ENCODE data around the gene C14orf180. TPM values are rescaled to one million over a fixed set of nuclear protein-coding genes. Genes with fewer than 3 reads are reported as not detected.

C14orf180 gene
- polyA plus RNA-seq, 3 donors, result not detected

- no peak for TF ChIP-seq CTCF (IDR thresholded peaks at IDR 0.05)
- Mint-ChIP-seq H3K9me3 (peaks cover 0 to 3% (median 0%) of the 10 kb centered on the region in 7 donors), H3K27me3 (ENCODE audit: low read depth in 3 of 3) (peaks cover 5 to 22% (median 6%) of the 10 kb centered on the region in 3 donors), H3K4me1 (peaks cover 3% of the 10 kb centered on the region), H3K27ac (no peak overlapping the region), H3K4me3 (no peak overlapping the region), H3K36me3 (no peaks in the 10 kb centered on the region)
- Histone ChIP-seq H3K27me3 (ENCODE audit: control insufficient read depth in 2 of 2, insufficient read depth in 2 of 2, low read length in 2 of 2) (peaks cover 0 to 10% of the 10 kb centered on the region in 2 donors), H3K4me2 (replicated peaks; ENCODE audit: extremely low read depth, low read length, poor library complexity, severe bottlenecking) (no peak overlapping the region), H3K9me3 (replicated peaks in 1 of 2; ENCODE audit: control insufficient read depth in 1 of 2, insufficient read depth in 1 of 2, low read length in 2 of 2) (no peaks in the 10 kb centered on the region), H4K20me1 (ENCODE audit: insufficient read depth, low read length) (no peaks in the 10 kb centered on the region), H2AFZ (ENCODE audit: insufficient read depth, low read depth, low read length, poor library complexity, severe bottlenecking) (no peak overlapping the region), H3K9ac (ENCODE audit: insufficient read depth, low read length, poor library complexity, severe bottlenecking) (no peak overlapping the region), H3K4me3 (replicated peaks in 1 of 3; ENCODE audit: low read depth in 2 of 3, low read length in 3 of 3) (no peak overlapping the region), H3K4me1 (ENCODE audit: control insufficient read depth in 1 of 2, insufficient read depth in 2 of 2, low read length in 2 of 2) (no peaks in the 10 kb centered on the region), H3K27ac (ENCODE audit: low read depth in 1 of 2, low read length in 2 of 2) (no peak overlapping the region), H3K79me2 (ENCODE audit: insufficient read depth, low read length) (no peaks in the 10 kb centered on the region), H3K36me3 (replicated peaks in 1 of 2; ENCODE audit: control insufficient read depth in 1 of 2, insufficient read depth in 2 of 2, low read length in 2 of 2) (no peaks in the 10 kb centered on the region)
- no peak for DNase-seq
- WGBS (ENCODE audit: insufficient coverage), result 90% methylated on average over 9 of the region's 11 CpGs
- intact Hi-C loops (cut with micrococcal nuclease), result no loop called here
Measured at GRCh38 chr14:104568620-104569019, 10.9 kb upstream of the C14orf180 start.

GRCh38 chr14:104569435-104569834 is 10.1 kb upstream of the C14orf180 start:
- H3K4me3 Mint-ChIP-seq, result no peak overlapping the region

More at GRCh38 chr14:104569435-104569834, 10.1 kb upstream of the C14orf180 start:
- Histone ChIP-seq H2AFZ (ENCODE audit: insufficient read depth, low read depth, low read length, poor library complexity, severe bottlenecking) (no peak overlapping the region), H3K27ac (ENCODE audit: low read depth in 1 of 2, low read length in 2 of 2) (no peak overlapping the region), H3K79me2 (ENCODE audit: insufficient read depth, low read length) (no peaks in the 10 kb centered on the region), H4K20me1 (ENCODE audit: insufficient read depth, low read length) (no peaks in the 10 kb centered on the region), H3K4me2 (replicated peaks; ENCODE audit: extremely low read depth, low read length, poor library complexity, severe bottlenecking) (no peak overlapping the region), H3K4me3 (replicated peaks in 1 of 3; ENCODE audit: low read depth in 2 of 3, low read length in 3 of 3) (no peak overlapping the region), H3K4me1 (ENCODE audit: control insufficient read depth in 1 of 2, insufficient read depth in 2 of 2, low read length in 2 of 2) (no peaks in the 10 kb centered on the region), H3K36me3 (replicated peaks in 1 of 2; ENCODE audit: control insufficient read depth in 1 of 2, insufficient read depth in 2 of 2, low read length in 2 of 2) (no peaks in the 10 kb centered on the region), H3K27me3 (ENCODE audit: control insufficient read depth in 2 of 2, insufficient read depth in 2 of 2, low read length in 2 of 2) (peaks cover 0 to 3% of the 10 kb centered on the region in 2 donors), H3K9me3 (replicated peaks in 1 of 2; ENCODE audit: control insufficient read depth in 1 of 2, insufficient read depth in 1 of 2, low read length in 2 of 2) (no peaks in the 10 kb centered on the region), H3K9ac (ENCODE audit: insufficient read depth, low read length, poor library complexity, severe bottlenecking) (no peak overlapping the region)
- Mint-ChIP-seq H3K36me3 (no peaks in the 10 kb centered on the region), H3K27ac (no peak overlapping the region), H3K4me1 (no peaks in the 10 kb centered on the region), H3K27me3 (ENCODE audit: low read depth in 3 of 3) (peaks cover 2 to 14% (median 6%) of the 10 kb centered on the region in 3 donors), H3K9me3 (peaks cover 0 to 3% (median 0%) of the 10 kb centered on the region in 7 donors)
- DNase-seq, result no peak
- TF ChIP-seq CTCF (IDR thresholded peaks at IDR 0.05), result no peak
- intact Hi-C loops (cut with micrococcal nuclease), result no loop called here
- 81% methylated on average over 7 of the region's 10 CpGs for WGBS (ENCODE audit: insufficient coverage)

Data from CD14-positive monocyte (primary cell).